AG09309 (cell line): ENCODE measurements around the gene FOXN3.

ENCODE experiments used
- DNase-seq: peaks from one replicate; pipeline ENCODE4 v3.0.0-alpha.2; 2010; ENCODE audit warnings: low read depth
- H3K4me3 ChIP-seq: 2 replicates; pipeline ENCODE4 v1.5.1; 2011; ENCODE audit warnings: mild to moderate bottlenecking, low read depth, low read length, moderate library complexity; ENCODE audit not compliant: control insufficient read depth
- TF ChIP-seq, protein P1 (sequence below): IDR thresholded peaks from 2 replicates; pipeline ENCODE4 v1.5.1; 2011; ENCODE audit warnings: mild to moderate bottlenecking, low read depth, low read length, inconsistent platforms; ENCODE audit not compliant: insufficient read depth, control insufficient read depth; ENCODE audit errors: missing control alignments

The FOXN3 gene

GRCh38 chr14:89258728-89259273, 158.2 kb downstream of the FOXN3 start:
- no peak for DNase-seq
- TF ChIP-seq, protein P1, sequence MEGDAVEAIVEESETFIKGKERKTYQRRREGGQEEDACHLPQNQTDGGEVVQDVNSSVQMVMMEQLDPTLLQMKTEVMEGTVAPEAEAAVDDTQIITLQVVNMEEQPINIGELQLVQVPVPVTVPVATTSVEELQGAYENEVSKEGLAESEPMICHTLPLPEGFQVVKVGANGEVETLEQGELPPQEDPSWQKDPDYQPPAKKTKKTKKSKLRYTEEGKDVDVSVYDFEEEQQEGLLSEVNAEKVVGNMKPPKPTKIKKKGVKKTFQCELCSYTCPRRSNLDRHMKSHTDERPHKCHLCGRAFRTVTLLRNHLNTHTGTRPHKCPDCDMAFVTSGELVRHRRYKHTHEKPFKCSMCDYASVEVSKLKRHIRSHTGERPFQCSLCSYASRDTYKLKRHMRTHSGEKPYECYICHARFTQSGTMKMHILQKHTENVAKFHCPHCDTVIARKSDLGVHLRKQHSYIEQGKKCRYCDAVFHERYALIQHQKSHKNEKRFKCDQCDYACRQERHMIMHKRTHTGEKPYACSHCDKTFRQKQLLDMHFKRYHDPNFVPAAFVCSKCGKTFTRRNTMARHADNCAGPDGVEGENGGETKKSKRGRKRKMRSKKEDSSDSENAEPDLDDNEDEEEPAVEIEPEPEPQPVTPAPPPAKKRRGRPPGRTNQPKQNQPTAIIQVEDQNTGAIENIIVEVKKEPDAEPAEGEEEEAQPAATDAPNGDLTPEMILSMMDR = no peak
- no peak overlapping the region for H3K4me3 ChIP-seq

- TF ChIP-seq, protein P1 = no peak
- no peak overlapping the region for H3K4me3 ChIP-seq
- no peak for DNase-seq
Measured at GRCh38 chr14:89256951-89257350, 160.1 kb downstream of the FOXN3 start.

DNA sequence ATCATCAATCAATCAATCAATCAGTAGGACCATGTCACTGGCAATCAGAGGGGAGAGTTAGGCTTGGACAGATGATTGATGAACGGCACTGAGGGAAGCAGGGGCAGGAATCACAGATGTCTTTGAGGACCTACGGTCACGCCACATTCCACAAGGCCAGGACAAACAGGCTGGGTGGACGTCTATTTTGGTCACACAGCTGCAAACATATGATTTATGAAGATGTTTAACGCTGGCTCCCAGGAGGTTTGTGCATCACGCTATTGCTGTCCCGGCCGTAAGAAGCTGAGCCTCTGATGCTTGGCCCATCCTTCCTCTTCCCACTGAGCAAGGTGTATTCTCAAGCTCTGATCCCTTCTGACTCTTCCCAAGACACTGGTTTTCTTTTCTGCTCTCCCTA, 160.8 kb downstream of the FOXN3 start:
- no peak overlapping the region for H3K4me3 ChIP-seq
- TF ChIP-seq, protein P1 = no peak
- no peak for DNase-seq

DNA sequence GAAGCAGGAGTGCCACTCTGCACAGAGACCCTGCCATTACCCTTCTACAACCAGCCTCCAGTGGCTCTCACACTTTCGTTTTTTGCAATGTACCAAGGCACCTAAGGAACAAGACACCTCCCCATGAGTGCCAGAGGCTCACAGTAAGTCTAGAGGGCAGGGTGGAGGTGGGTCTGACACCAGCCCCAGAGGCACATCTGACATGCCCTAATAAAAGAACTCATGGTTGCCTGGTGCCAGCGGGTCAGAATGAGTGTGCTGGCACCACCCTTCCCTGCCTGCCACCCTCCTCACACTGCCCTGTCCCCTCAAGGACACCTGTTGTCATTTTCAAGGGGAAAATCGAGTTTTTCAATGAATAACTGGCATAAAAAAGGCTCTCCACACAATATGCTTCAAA, 161.2 kb downstream of the FOXN3 start:
- DNase-seq = no peak
- H3K4me3 ChIP-seq = no peak overlapping the region

GRCh38 chr14:89255012-89255411, 162.0 kb downstream of the FOXN3 start:
- H3K4me3 ChIP-seq = no peak overlapping the region
- TF ChIP-seq, protein P1 = no peak
- no peak for DNase-seq

More for the DNA sequence above, 161.2 kb downstream of the FOXN3 start:
- TF ChIP-seq, protein P1 = no peak

- H3K4me3 ChIP-seq = no peak overlapping the region
- DNase-seq = no peak
- TF ChIP-seq, protein P1 = no peak
Measured at GRCh38 chr14:89254166-89254909, 162.7 kb downstream of the FOXN3 start.
